Mesenchymal stem cell (in vitro differentiated cells and primary cell): ENCODE results near the gene ZNF185. TPM values are rescaled to one million over a fixed set of nuclear protein-coding genes. Genes with fewer than 3 reads are reported as not detected.

Experiments used
- DNase-seq: peaks from one replicate; pipeline ENCODE4 v3.0.0-alpha.2; 2013
- H2AFZ ChIP-seq: one replicate; pipeline ENCODE4 v1.6.1; 2013; ENCODE audit warnings: low read depth, mild to moderate bottlenecking, control low read depth, inconsistent platforms, low read length, moderate library complexity
- H2AK5ac ChIP-seq: 2 replicates; pipeline ENCODE4 v1.6.1; 2013; ENCODE audit warnings: low read length, moderate library complexity, mild to moderate bottlenecking, inconsistent platforms; ENCODE audit not compliant: severe bottlenecking
- H2BK120ac ChIP-seq: one replicate; pipeline ENCODE4 v1.6.1; 2013; ENCODE audit warnings: low read depth, mild to moderate bottlenecking, inconsistent platforms, low read length, moderate library complexity
- H2BK12ac ChIP-seq, 2 experiments: one replicate each; pipeline ENCODE4 v1.6.1; 2013; ENCODE audit warnings: inconsistent platforms in 2 of 2, low read length in 2 of 2, mild to moderate bottlenecking in 2 of 2, moderate library complexity in 2 of 2, control low read depth in 1 of 2
- H2BK15ac ChIP-seq: one replicate; pipeline ENCODE4 v1.6.1; 2013; ENCODE audit warnings: mild to moderate bottlenecking, low read depth, inconsistent platforms; ENCODE audit not compliant: poor library complexity, severe bottlenecking
- H2BK5ac ChIP-seq: 2 replicates; pipeline ENCODE4 v1.6.1; 2013; ENCODE audit warnings: low read depth, mild to moderate bottlenecking, low read length, control low read depth, inconsistent platforms; ENCODE audit not compliant: poor library complexity, severe bottlenecking
- H3K14ac ChIP-seq, 2 experiments: one replicate each; pipeline ENCODE4 v1.6.1; 2013; ENCODE audit warnings: inconsistent platforms in 2 of 2, low read length in 2 of 2, control low read depth in 1 of 2, mild to moderate bottlenecking in 1 of 2, moderate library complexity in 1 of 2
- H3K18ac ChIP-seq, 2 experiments: one replicate each; pipeline ENCODE4 v1.6.1; 2013; ENCODE audit warnings: inconsistent platforms in 2 of 2, low read length in 2 of 2, control low read depth in 1 of 2, low read depth in 1 of 2, mild to moderate bottlenecking in 1 of 2
- H3K23ac ChIP-seq, 2 experiments: one replicate each; pipeline ENCODE4 v1.6.1; 2013; ENCODE audit warnings: inconsistent platforms in 2 of 2, low read length in 2 of 2, mild to moderate bottlenecking in 2 of 2, moderate library complexity in 2 of 2, control low read depth in 1 of 2
- H3K27ac ChIP-seq: 2 replicates; pipeline ENCODE4 v1.5.1; 2013; ENCODE audit warnings: mild to moderate bottlenecking, moderate library complexity, low read length, control low read depth, inconsistent platforms; ENCODE audit not compliant: poor library complexity, severe bottlenecking
- H3K27me3 ChIP-seq, 2 experiments: 2 replicates each; pipeline versions ENCODE4 v1.6.1 to v1.7.0; 2013; ENCODE audit warnings: low read length in 2 of 2, mild to moderate bottlenecking in 2 of 2, moderate library complexity in 2 of 2, control low read depth in 1 of 2, inconsistent platforms in 1 of 2; ENCODE audit not compliant: control insufficient read depth in 1 of 2, insufficient read depth in 1 of 2
- H3K36me3 ChIP-seq, 2 experiments: 2 replicates each; pipeline versions ENCODE4 v1.6.1 to v1.7.0; 2013; ENCODE audit warnings: low read length in 2 of 2, control low read depth in 1 of 2, inconsistent platforms in 1 of 2, low read depth in 1 of 2, mild to moderate bottlenecking in 1 of 2; ENCODE audit not compliant: insufficient read depth in 2 of 2, control insufficient read depth in 1 of 2
- H3K4ac ChIP-seq, 2 experiments: one replicate each; pipeline ENCODE4 v1.6.1; 2013; ENCODE audit warnings: inconsistent platforms in 2 of 2, low read length in 2 of 2, mild to moderate bottlenecking in 2 of 2, moderate library complexity in 2 of 2, control low read depth in 1 of 2, low read depth in 1 of 2
- H3K4me1 ChIP-seq: 2 replicates; pipeline ENCODE4 v1.6.1; 2013; ENCODE audit warnings: low read depth, low read length, control low read depth; ENCODE audit not compliant: control insufficient read depth, insufficient read depth
- H3K4me2 ChIP-seq: 2 replicates; pipeline ENCODE4 v1.6.1; 2013; ENCODE audit warnings: low read length, mild to moderate bottlenecking, inconsistent platforms; ENCODE audit not compliant: poor library complexity, severe bottlenecking
- H3K4me3 ChIP-seq, 2 experiments: 2 replicates each; pipeline versions ENCODE4 v1.5.1 to v1.7.0; 2013; ENCODE audit warnings: low read length in 2 of 2, mild to moderate bottlenecking in 2 of 2, control low read depth in 1 of 2, low read depth in 1 of 2; ENCODE audit not compliant: insufficient read depth in 1 of 2
- H3K79me1 ChIP-seq: replicated peaks from 2 replicates; pipeline ENCODE4 v1.6.1; 2013; ENCODE audit warnings: mild to moderate bottlenecking, control low read depth, low read length, inconsistent platforms; ENCODE audit not compliant: poor library complexity, severe bottlenecking
- H3K9ac ChIP-seq: 2 replicates; pipeline ENCODE4 v1.7.0; 2013; ENCODE audit warnings: mild to moderate bottlenecking, low read length, moderate library complexity
- H3K9me3 ChIP-seq: 2 replicates; pipeline ENCODE4 v1.7.0; 2013; ENCODE audit warnings: mild to moderate bottlenecking, low read length; ENCODE audit not compliant: control insufficient read depth
- H4K8ac ChIP-seq: one replicate; pipeline ENCODE4 v1.6.1; 2013; ENCODE audit warnings: inconsistent platforms, mild to moderate bottlenecking, low read length, moderate library complexity
- H4K91ac ChIP-seq: one replicate; pipeline ENCODE4 v1.6.1; 2013; ENCODE audit warnings: mild to moderate bottlenecking, low read length, inconsistent platforms
- WGBS: methylation state at CpG from one replicate; pipeline ENCODE4 v1.1.7; 2013; ENCODE audit warnings: mixed read lengths; 5-methylcytosine and 5-hydroxymethylcytosine counted together
- polyA plus RNA-seq, 2 experiments: library from polyadenylated mRNA; stranded (reverse); fragments of 200-250 nt; gene quantifications; one replicate each; pipeline ENCODE4 v1.2.3, GENCODE V29; 2013

The ZNF185 gene
- polyA plus RNA-seq (2013, experiment 1 of 2): 1.9 TPM
- 1.7 TPM for polyA plus RNA-seq (2013, experiment 2 of 2)

DNA sequence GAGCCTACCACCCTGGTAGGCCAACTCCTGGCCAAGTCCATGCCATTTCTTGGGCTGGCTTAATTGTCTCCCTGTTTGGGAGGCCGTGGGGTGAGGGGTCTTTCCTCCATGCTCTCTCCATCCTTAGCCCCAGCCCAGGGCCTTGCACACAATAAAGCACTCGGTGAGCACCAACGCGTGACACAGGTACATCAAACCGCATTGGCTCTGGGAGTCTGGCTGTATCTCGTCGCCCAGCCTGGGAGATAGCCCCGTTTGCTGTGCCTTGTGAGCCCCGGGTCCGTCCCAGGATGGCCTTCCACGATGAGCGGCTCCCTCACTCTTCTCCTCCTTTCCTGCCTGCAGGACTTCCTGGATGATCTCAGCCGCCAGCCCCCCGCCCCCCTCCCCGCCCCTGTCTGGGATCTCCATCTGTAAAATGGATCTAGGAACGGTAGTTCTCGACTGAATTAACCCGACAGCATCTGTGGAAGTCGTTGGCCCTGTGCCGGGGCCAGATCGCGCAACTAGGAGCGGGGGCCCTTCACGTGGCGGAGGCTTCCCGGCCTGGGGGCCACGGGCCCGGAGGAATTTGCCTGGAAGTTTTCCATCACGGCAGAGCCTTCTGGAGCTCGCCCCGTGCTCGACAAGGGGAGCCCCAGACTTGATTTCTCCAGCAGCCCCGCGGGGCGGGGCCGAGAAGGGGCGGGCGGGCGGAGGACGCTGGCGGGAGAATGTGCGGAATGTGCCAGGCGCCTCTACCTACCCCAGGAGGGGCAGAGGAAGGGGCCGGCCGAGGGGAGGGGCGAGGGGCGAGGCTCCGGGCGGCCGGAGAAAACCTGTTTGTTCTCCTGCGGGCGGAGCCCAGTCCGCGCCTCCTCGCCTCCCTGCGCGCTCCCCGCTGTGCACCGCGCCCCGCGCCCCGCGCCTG lies at the start of gene ZNF185:
Gene ZNF185, plus strand, starts transcription at position 846 of the 910 bp plus-strand sequence. CDS start 16,423 bp downstream, outside the sequence.
- Histone ChIP-seq H2BK5ac (no peak within 1 kb of the TSS), H3K4me3 (peak within 1 kb of the TSS in 1 of 2 experiments; percentile 63), H3K14ac (no peak within 1 kb of the TSS), H3K27ac (peak within 1 kb of the TSS; percentile 45), H3K9ac (no peak within 1 kb of the TSS), H3K9me3 (no peaks in the 10 kb centered on the region), H2BK12ac (no peak within 1 kb of the TSS), H2AK5ac (peak within 1 kb of the TSS; percentile 87), H3K18ac (peak within 1 kb of the TSS; percentile 21 to 43), H3K27me3 (peaks cover 0 to 72% of the 10 kb centered on the region in 2 experiments), H4K91ac (no peak within 1 kb of the TSS), H2BK120ac (peak within 1 kb of the TSS; percentile 19), H3K36me3 (peaks cover 0 to 4% of the 10 kb centered on the region in 2 experiments), H3K4me2 (peak within 1 kb of the TSS; percentile 82), H3K4ac (no peak within 1 kb of the TSS), H4K8ac (peak within 1 kb of the TSS; percentile 15), H3K23ac (no peak within 1 kb of the TSS), H2BK15ac (no peak within 1 kb of the TSS), H2AFZ (no peak within 1 kb of the TSS), H3K79me1 (peaks cover 3% of the 10 kb centered on the region), H3K4me1 (peaks cover 29% of the 10 kb centered on the region)
- 27% methylated on average over 25 of the region's 64 CpGs for WGBS
- no peak for DNase-seq

GRCh38 chrX:152850465-152850864 lies 47.4 kb upstream of the ZNF185 start:
- H3K4me1 ChIP-seq: no peaks in the 10 kb centered on the region
- no peak overlapping the region for H3K23ac ChIP-seq
- H3K79me1 ChIP-seq: peaks cover 9% of the 10 kb centered on the region
- H3K9me3 ChIP-seq: no peaks in the 10 kb centered on the region
- H3K27ac ChIP-seq: no peak overlapping the region
- no peak overlapping the region for H3K9ac ChIP-seq
- H4K91ac ChIP-seq: no peak overlapping the region
- no peak overlapping the region for H2BK12ac ChIP-seq
- H2AFZ ChIP-seq: no peak overlapping the region
- H2BK15ac ChIP-seq: no peak overlapping the region
- H3K4ac ChIP-seq: no peak overlapping the region
- no peak for DNase-seq
- H2BK5ac ChIP-seq: no peak overlapping the region
- peaks cover 0 to 17% of the 10 kb centered on the region in 2 experiments for H3K27me3 ChIP-seq
- no peak overlapping the region for H3K14ac ChIP-seq
- whole genome bisulfite sequencing: no CpG with 5 or more reads among the region's 2 CpGs
- H3K36me3 ChIP-seq: peaks cover 24 to 45% of the 10 kb centered on the region in 2 experiments
- no peak overlapping the region for H2BK120ac ChIP-seq
- H3K4me2 ChIP-seq: no peak overlapping the region
- no peak overlapping the region for H4K8ac ChIP-seq
- no peak overlapping the region for H2AK5ac ChIP-seq
- H3K4me3 ChIP-seq: no peak overlapping the region
- no peak overlapping the region for H3K18ac ChIP-seq

DNA sequence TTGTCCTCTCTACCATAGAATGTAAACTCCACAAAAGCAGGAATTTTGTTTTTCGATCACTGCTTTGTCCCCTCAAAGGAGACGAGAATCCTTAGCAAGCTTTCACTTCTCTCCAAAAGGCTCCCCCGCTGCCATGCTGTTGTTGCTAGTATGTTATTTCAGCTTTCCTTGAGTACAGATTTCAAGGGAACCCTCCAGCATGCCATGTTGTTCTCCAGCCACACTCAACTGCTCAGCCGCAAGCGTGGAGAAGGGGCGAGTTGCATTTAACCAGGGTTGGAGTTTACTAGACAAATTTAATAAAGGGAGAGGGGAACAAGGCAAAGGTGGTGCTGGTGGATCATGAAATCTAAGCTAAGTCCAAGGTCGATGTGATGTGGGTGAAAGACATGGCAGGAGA lies 43.9 kb upstream of the ZNF185 start:
- Histone ChIP-seq H3K4ac (no peak overlapping the region), H2BK5ac (no peak overlapping the region), H2BK120ac (no peak overlapping the region), H3K4me3 (no peak overlapping the region), H3K4me2 (no peak overlapping the region), H3K27ac (no peak overlapping the region), H4K91ac (no peak overlapping the region), H4K8ac (no peak overlapping the region), H3K9ac (no peak overlapping the region), H3K18ac (no peak overlapping the region), H3K14ac (no peak overlapping the region), H3K9me3 (no peaks in the 10 kb centered on the region), H2BK15ac (no peak overlapping the region), H3K36me3 (peaks cover 28 to 45% of the 10 kb centered on the region in 2 experiments), H2AK5ac (no peak overlapping the region), H3K4me1 (no peaks in the 10 kb centered on the region), H2BK12ac (no peak overlapping the region), H3K79me1 (peaks cover 5% of the 10 kb centered on the region), H3K27me3 (peaks cover 0 to 17% of the 10 kb centered on the region in 2 experiments), H3K23ac (no peak overlapping the region), H2AFZ (no peak overlapping the region)
- DNase-seq: no peak
- 100% methylated on average over 1 of the region's 7 CpGs for WGBS

DNA sequence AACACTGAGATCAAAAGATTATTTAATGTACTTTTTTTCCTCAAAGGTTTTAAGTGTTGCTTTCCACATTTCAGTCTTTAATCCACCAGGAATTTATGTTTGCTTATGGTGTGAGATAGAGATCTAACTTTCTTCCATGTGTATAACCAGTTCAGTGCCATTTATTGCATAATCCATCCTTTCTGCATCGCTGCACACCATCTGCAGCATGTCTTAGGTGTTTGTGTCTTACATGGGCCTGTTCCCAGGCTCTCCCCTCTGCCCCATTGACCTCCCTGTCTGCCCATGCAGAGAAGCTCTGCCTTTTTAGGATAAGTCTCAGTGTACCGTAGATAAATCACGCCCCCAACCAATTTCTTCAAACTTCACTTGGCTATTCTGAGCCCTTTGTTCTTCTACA lies 36.8 kb upstream of the ZNF185 start:
- Histone ChIP-seq H3K9me3 (peaks cover 7% of the 10 kb centered on the region), H3K18ac (no peak overlapping the region)

More for the DNA sequence above, 36.8 kb upstream of the ZNF185 start:
- Histone ChIP-seq H2AFZ (no peak overlapping the region), H4K8ac (no peak overlapping the region), H2BK12ac (no peak overlapping the region), H2BK120ac (no peak overlapping the region), H3K9ac (no peak overlapping the region), H4K91ac (no peak overlapping the region), H3K4ac (no peak overlapping the region), H3K79me1 (peaks cover 1% of the 10 kb centered on the region), H2AK5ac (no peak overlapping the region), H3K4me2 (no peak overlapping the region), H3K36me3 (peaks cover 43 to 61% of the 10 kb centered on the region in 2 experiments), H3K4me1 (no peaks in the 10 kb centered on the region), H2BK15ac (no peak overlapping the region), H3K14ac (no peak overlapping the region), H3K27me3 (peaks cover 0 to 11% of the 10 kb centered on the region in 2 experiments), H3K4me3 (no peak overlapping the region), H3K27ac (no peak overlapping the region), H3K23ac (no peak overlapping the region), H2BK5ac (no peak overlapping the region)
- WGBS: 42% methylated on average over 1 of the region's 3 CpGs
- peak; percentile 18 for DNase-seq
